ENCODE results near the gene KCNH3. TPM values are rescaled to one million over a fixed set of nuclear protein-coding genes. Genes with fewer than 3 reads are reported as not detected.

KCNH3 gene
- total and polyA plus RNA-seq, 2 of the 13 experiments (the other 11 are each of a cell fraction or from before 2014, with no cell fraction given): 0.01 to 0.07 TPM

DNA sequence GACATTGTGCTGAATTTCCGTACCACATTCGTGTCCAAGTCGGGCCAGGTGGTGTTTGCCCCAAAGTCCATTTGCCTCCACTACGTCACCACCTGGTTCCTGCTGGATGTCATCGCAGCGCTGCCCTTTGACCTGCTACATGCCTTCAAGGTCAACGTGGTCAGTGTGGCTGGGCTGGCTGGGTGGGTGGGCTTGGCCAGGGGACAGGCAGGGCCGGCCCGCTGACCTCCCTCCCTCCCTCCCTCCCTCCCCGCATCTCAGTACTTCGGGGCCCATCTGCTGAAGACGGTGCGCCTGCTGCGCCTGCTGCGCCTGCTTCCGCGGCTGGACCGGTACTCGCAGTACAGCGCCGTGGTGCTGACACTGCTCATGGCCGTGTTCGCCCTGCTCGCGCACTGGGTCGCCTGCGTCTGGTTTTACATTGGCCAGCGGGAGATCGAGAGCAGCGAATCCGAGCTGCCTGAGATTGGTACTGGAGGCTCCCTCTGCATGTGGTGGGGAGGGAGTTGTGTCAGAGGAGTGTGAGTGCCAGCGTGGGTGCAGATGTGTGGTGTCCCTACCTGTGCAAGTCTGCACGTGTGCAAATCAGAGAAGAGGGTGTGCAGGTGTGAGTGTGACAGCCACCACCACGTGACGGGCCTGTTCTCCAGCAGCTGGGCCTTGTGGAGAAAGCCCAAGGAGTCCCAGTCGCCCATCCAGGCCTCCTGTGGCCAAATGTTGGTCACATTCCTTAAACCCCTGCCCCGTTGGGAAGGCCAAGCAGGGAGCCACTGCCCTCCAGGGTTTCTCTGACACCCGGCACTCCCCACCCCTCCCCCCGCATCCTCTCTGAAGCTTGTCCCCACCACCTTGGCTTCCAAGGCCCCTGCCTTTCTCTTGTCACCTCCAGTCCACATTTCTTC lies 5.3 kb downstream of the KCNH3 start:
- Histone ChIP-seq H2AFZ (ENCODE audit: low read length) (no peak overlapping the region), H3K4me2 (ENCODE audit: low read depth, low read length) (peak overlapping the region; percentile 83), H3K79me2 (ENCODE audit: insufficient read depth, low read length) (no peaks in the 10 kb centered on the region), H3K27me3 (ENCODE audit: control insufficient read depth in 1 of 2, insufficient read depth in 2 of 2, low read length in 2 of 2) (peaks cover 6 to 28% of the 10 kb centered on the region in 2 experiments), H3K4me1 (ENCODE audit: insufficient read depth, low read length) (peaks cover 86% of the 10 kb centered on the region), H3K9ac (ENCODE audit: insufficient read depth, low read depth, low read length) (no peak overlapping the region), H3K27ac (ENCODE audit: extremely low read length, insufficient read depth, low read length) (no peak overlapping the region), H3K9me3 (ENCODE audit: low read length) (no peaks in the 10 kb centered on the region), H3K36me3 (replicated peaks in 1 of 2; ENCODE audit: control insufficient read depth in 1 of 2, insufficient read depth in 2 of 2, low read length in 2 of 2) (no peaks in the 10 kb centered on the region), H3K4me3 (replicated peaks in 1 of 3; ENCODE audit: insufficient read depth in 1 of 3, low read depth in 2 of 3, low read length in 3 of 3) (peak overlapping the region in 2 of 3 experiments; percentile 25 to 70; a peak in 2 of 6 replicates), H4K20me1 (ENCODE audit: insufficient read depth, low read length) (no peaks in the 10 kb centered on the region)
- WGBS (ENCODE audit: low lambda C conversion rate): 47% methylated on average over 15 of the region's 39 CpGs
- intact Hi-C loops (cut with micrococcal nuclease; ENCODE audit: unreplicated experiment) (no loop called here), in situ Hi-C loops (cut with HindIII; ENCODE audit: extremely low pct_ligation_motif_present, low pct_unique_long_range_greater_than_20kb) (no loop called here)
- BruUV-seq (replicated peaks): no TSS peak
- DNase-seq (ENCODE audit: low spot score) (no peak), ATAC-seq (no peak), FAIRE-seq (no peak)
- ChIA-PET CTCF (ENCODE audit: low intra/inter-chr PET ratio, low total read pairs) (no interaction called here), POLR2A (interaction anchor here (0.6 kb wide), 1 partner anchor 12 kb away, joined by 3 read pairs; no protein-coding TSS in a partner anchor)
- no peak for TF ChIP-seq SIN3B (IDR thresholded peaks at IDR 0.05; ENCODE audit: low read length)
- no peak for TF ChIP-seq CC2D1A (CRISPR knock-in tag; IDR thresholded peaks at IDR 0.05)
- TF ChIP-seq NR2F6 (IDR thresholded peaks at IDR 0.05): 0 out of 2 replicates have a peak, but pooled peaks have one; percentile 27
- TF ChIP-seq NR2F6 (CRISPR knock-in tag; IDR thresholded peaks at IDR 0.05): no peak
- TF ChIP-seq TEAD3 (CRISPR knock-in tag; optimal IDR thresholded peaks at IDR 0.05; ENCODE audit: borderline replicate concordance): no peak
- no peak for TF ChIP-seq ZNF350 (CRISPR knock-in tag; IDR thresholded peaks at IDR 0.05; ENCODE audit: borderline replicate concordance, low read depth)
- TF ChIP-seq HNRNPLL (IDR thresholded peaks at IDR 0.05; ENCODE audit: low read depth, low read length, poor library complexity, severe bottlenecking): peak; percentile 61
- TF ChIP-seq CREB1 (IDR thresholded peaks at IDR 0.05): 0 out of 2 replicates have a peak, but pooled peaks have one; percentile 8
- no peak for TF ChIP-seq CREB1 (CRISPR knock-in tag; IDR thresholded peaks at IDR 0.05)
- TF ChIP-seq CENPBD1 (CRISPR knock-in tag; IDR thresholded peaks at IDR 0.05; ENCODE audit: borderline replicate concordance, low read depth): no peak
- no peak for TF ChIP-seq PHF8 (CRISPR knock-in tag; IDR thresholded peaks at IDR 0.05)
- no peak for TF ChIP-seq MTA3 (CRISPR knock-in tag; IDR thresholded peaks at IDR 0.05)
- TF ChIP-seq NR2C2 (CRISPR knock-in tag; IDR thresholded peaks at IDR 0.05; ENCODE audit: borderline replicate concordance): peak; percentile 36; the same call in 1 of the 2 replicates
- no peak for TF ChIP-seq NKX3-1 (CRISPR knock-in tag; IDR thresholded peaks at IDR 0.05)
- no peak; the same call in 1 of the 2 replicates for TF ChIP-seq ZNF687 (CRISPR knock-in tag; IDR thresholded peaks at IDR 0.05)
- TF ChIP-seq, protein P1, sequence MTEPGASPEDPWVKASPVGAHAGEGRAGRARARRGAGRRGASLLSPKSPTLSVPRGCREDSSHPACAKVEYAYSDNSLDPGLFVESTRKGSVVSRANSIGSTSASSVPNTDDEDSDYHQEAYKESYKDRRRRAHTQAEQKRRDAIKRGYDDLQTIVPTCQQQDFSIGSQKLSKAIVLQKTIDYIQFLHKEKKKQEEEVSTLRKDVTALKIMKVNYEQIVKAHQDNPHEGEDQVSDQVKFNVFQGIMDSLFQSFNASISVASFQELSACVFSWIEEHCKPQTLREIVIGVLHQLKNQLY (CRISPR knock-in tag; IDR thresholded peaks at IDR 0.05): no peak
- TF ChIP-seq ZNF546 (CRISPR knock-in tag; conservative IDR thresholded peaks at IDR 0.05): no peak
- TF ChIP-seq JUN (CRISPR knock-in tag; IDR thresholded peaks at IDR 0.05): no peak
- TF ChIP-seq ZNF501 (CRISPR knock-in tag; IDR thresholded peaks at IDR 0.05): 0 out of 2 replicates have a peak, but pooled peaks have one; percentile 33
- 0 out of 2 replicates have a peak, but pooled peaks have one; percentile 16 for TF ChIP-seq ESRRA (CRISPR knock-in tag; IDR thresholded peaks at IDR 0.05; ENCODE audit: low read depth)

Measured in HepG2 (cell line).